Pancreas (tissue), 10 donors: ENCODE measurements around the gene TIE1. TPM values are rescaled to one million over a fixed set of nuclear protein-coding genes. Genes with fewer than 3 reads are reported as not detected.

Source experiments
- ATAC-seq, 4 donors: fragments of 200-7000 bp; cut with Tn5 transposase; one replicate each; pipeline versions ENCODE4 v1.8.0 to v1.9.1; 2020; ENCODE audit warnings: mild to moderate bottlenecking in 4 of 4, moderate library complexity in 4 of 4
- DNase-seq, 6 donors: peaks; one replicate each; pipeline ENCODE4 v3.0.0-alpha.2; 2020
- FAIRE-seq: peaks from 2 replicates; lab custom pipeline; 2012; peaks lifted over from hg19 to GRCh38; lab: Jason Lieb, UNC
- H3K27ac ChIP-seq, 4 donors: fragments of 200-600 bp; sonication (generic); 1 replicate in 3 of 4; 2 replicates in 1 of 4; pipeline versions ENCODE4 v1.5.0 to v1.8.0; 2020
- H3K27me3 ChIP-seq, 4 donors: fragments of 200-600 bp; one replicate each; pipeline ENCODE4 v1.8.0; 2021
- H3K36me3 ChIP-seq, 3 donors: fragments of 200-600 bp; sonication (generic) in 1 of 3; one replicate each; pipeline versions ENCODE4 v1.5.0 to v1.8.0; 2020 to 2021
- H3K4me1 ChIP-seq, 3 donors: fragments of 200-600 bp; one replicate each; pipeline ENCODE4 v1.8.0; 2021
- H3K4me3 ChIP-seq, 4 donors: fragments of 200-600 bp; sonication (generic) in 2 of 4; one replicate each; pipeline versions ENCODE4 v1.5.0 to v1.8.0; 2020 to 2021
- H3K9me3 ChIP-seq, 4 donors: fragments of 200-600 bp; one replicate each; pipeline ENCODE4 v1.8.0; 2021
- CTCF ChIP-seq, 4 donors: fragments of 200-600 bp; sonication (generic) in 3 of 4; IDR thresholded peaks; one replicate each; pipeline versions ENCODE4 v1.5.0 to v1.8.0; 2021; ENCODE audit warnings: antibody characterized with exemption in 4 of 4
- WGBS, 2 donors: extraction: QIAGEN DNeasy Blood & Tissue Kit; methylation state at CpG; one replicate each; pipeline ENCODE4 v1.1.7; 2013; 5-methylcytosine and 5-hydroxymethylcytosine counted together
- intact Hi-C, 3 donors: fragments of 100-400 bp; cut with DNase I; formaldehyde crosslinking; loops; one replicate each; pipeline versions ENCODE4 v1.11.1 to v1.14.2; 2022
- polyA plus RNA-seq, 2 donors: library from polyadenylated mRNA; stranded (reverse); fragments of 200-250 nt; gene quantifications; one replicate each; pipeline ENCODE4 v1.2.3, GENCODE V29; 2013
- total RNA-seq, 6 donors: library from RNA; stranded (reverse); fragmentation: NEBNext Ultra II Directional in 4 of 6; extraction: Animal tissue kit (Norgen Biotek cat#: 25700) in 4 of 6; gene quantifications; one replicate each; pipeline versions ENCODE4 v1.2.1 to v1.2.4, GENCODE V29; 2021 to 2023
- donor health status: healthy with polysubstance abuse.
- donor health status: DM: no; HTN: no; CAD: no; lungs with moderate emphysema.
- donor health status: DM: no; HTN: no; CAD: no.
- donor health status: control.
- donor health status: control.
- donor health status: Bipolar disorder and iron deficiency.
- donor health status: DM: yes; HTN: yes; CAD: no.
- donor health status: DM: no; HTN: no; CAD: no.
- donor health status: DM: no; HTN: no; CAD: no.
- donor health status: DM: yes; HTN: yes; CAD: no.

The TIE1 gene
- total and polyA plus RNA-seq, 8 donors, result 2.1 to 8.3 (median 4.4) TPM

- no peak for TF ChIP-seq CTCF (IDR thresholded peaks at IDR 0.05)
- no peaks in the 10 kb centered on the region for H3K4me1 ChIP-seq
- intact Hi-C loops, result no loop called here
- 68 to 70% methylated on average over 7 of the region's 7 CpGs for WGBS, 2 donors
- H3K27me3 ChIP-seq, result no peaks in the 10 kb centered on the region
- ATAC-seq, result no peak
- H3K4me3 ChIP-seq, result no peak overlapping the region
- no peaks in the 10 kb centered on the region for H3K9me3 ChIP-seq
- DNase-seq, result no peak
- no peak overlapping the region for H3K27ac ChIP-seq
- H3K36me3 ChIP-seq, result no peaks in the 10 kb centered on the region
- FAIRE-seq, result no peak
Measured at GRCh38 chr1:43334453-43335205, 33.8 kb downstream of the TIE1 start.

GRCh38 chr1:43337588-43337987 is 36.8 kb downstream of the TIE1 start, which contains the start of gene MPL:
TSS of gene MPL (plus strand) at chr1:43337818. CDS start at chr1:43337849, 31 bp downstream.
- Histone ChIP-seq H3K27ac (no peak within 1 kb of the TSS), H3K9me3 (no peaks in the 10 kb centered on the region), H3K4me3 (no peak within 1 kb of the TSS), H3K36me3 (no peaks in the 10 kb centered on the region), H3K4me1 (no peaks in the 10 kb centered on the region), H3K27me3 (no peaks in the 10 kb centered on the region)
- no peak for ATAC-seq
- TF ChIP-seq CTCF (IDR thresholded peaks at IDR 0.05), result no peak
- no peak for FAIRE-seq
- no peak for DNase-seq
- intact Hi-C loops, result no loop called here
- 87 to 91% methylated on average over 3 of the region's 3 CpGs for WGBS, 2 donors

- H3K27me3 ChIP-seq, result no peaks in the 10 kb centered on the region
- FAIRE-seq (no peak), ATAC-seq (no peak), DNase-seq (no peak)
- no peaks in the 10 kb centered on the region for H3K9me3 ChIP-seq
- no peak overlapping the region for H3K27ac ChIP-seq
- H3K4me1 ChIP-seq, result no peaks in the 10 kb centered on the region
- H3K4me3 ChIP-seq, result no peak overlapping the region
- TF ChIP-seq CTCF (IDR thresholded peaks at IDR 0.05), result no peak
- no peaks in the 10 kb centered on the region for H3K36me3 ChIP-seq
- WGBS, 2 donors, result 84 to 97% methylated on average over 5 of the region's 5 CpGs
- intact Hi-C loops, result no loop called here
Measured at GRCh38 chr1:43338001-43338400, 37.2 kb downstream of the TIE1 start.

- DNase-seq (no peak), FAIRE-seq (no peak), ATAC-seq (no peak)
- Histone ChIP-seq H3K4me3 (no peak overlapping the region), H3K36me3 (no peaks in the 10 kb centered on the region), H3K27me3 (no peaks in the 10 kb centered on the region), H3K9me3 (no peaks in the 10 kb centered on the region), H3K27ac (no peak overlapping the region), H3K4me1 (no peaks in the 10 kb centered on the region)
- 89 to 92% methylated on average over 6 of the region's 6 CpGs for WGBS, 2 donors
- intact Hi-C loops, result no loop called here
- TF ChIP-seq CTCF (IDR thresholded peaks at IDR 0.05), result no peak
Measured at GRCh38 chr1:43339584-43340232, 38.9 kb downstream of the TIE1 start.

GRCh38 chr1:43340559-43340958 is 39.8 kb downstream of the TIE1 start:
- FAIRE-seq, result no peak
- WGBS, 2 donors, result 16 to 17% methylated on average over 1 of the region's 1 CpG

More at GRCh38 chr1:43340559-43340958, 39.8 kb downstream of the TIE1 start:
- no peak overlapping the region for H3K4me3 ChIP-seq
- H3K36me3 ChIP-seq, result no peaks in the 10 kb centered on the region
- TF ChIP-seq CTCF (IDR thresholded peaks at IDR 0.05), result no peak
- DNase-seq, result no peak
- no peak overlapping the region for H3K27ac ChIP-seq
- H3K4me1 ChIP-seq, result no peaks in the 10 kb centered on the region
- ATAC-seq, result no peak
- intact Hi-C loops, result no loop called here
- no peaks in the 10 kb centered on the region for H3K9me3 ChIP-seq
- H3K27me3 ChIP-seq, result no peaks in the 10 kb centered on the region
